Endodermal cell (in vitro differentiated cells): Measurements from ENCODE around the gene CEP135. TPM values are rescaled to one million over a fixed set of nuclear protein-coding genes. Genes with fewer than 3 reads are reported as not detected.
A peak's percentile ranks its signal among the peaks of the same experiment; 100 is the strongest.

ENCODE experiments used
- DNase-seq: peaks from one replicate; pipeline ENCODE4 v3.0.0-alpha.2; 2017
- H3K27ac ChIP-seq: 2 replicates; pipeline ENCODE4 v1.5.1; 2013; ENCODE audit warnings: mild to moderate bottlenecking, low read depth, low read length, moderate library complexity
- H3K27me3 ChIP-seq: 2 replicates; pipeline ENCODE4 v1.6.1; 2013; ENCODE audit warnings: mild to moderate bottlenecking, low read length, moderate library complexity; ENCODE audit not compliant: insufficient read depth, control insufficient read depth, poor library complexity, severe bottlenecking
- H3K36me3 ChIP-seq: 2 replicates; pipeline ENCODE4 v1.7.0; 2013; ENCODE audit warnings: mild to moderate bottlenecking, low read length, moderate library complexity; ENCODE audit not compliant: control insufficient read depth, insufficient read depth
- H3K4me1 ChIP-seq: one replicate; pipeline ENCODE4 v1.7.0; 2013; ENCODE audit warnings: low read length; ENCODE audit not compliant: control insufficient read depth, insufficient read depth
- H3K4me3 ChIP-seq: 2 replicates; pipeline ENCODE4 v1.5.1; 2013; ENCODE audit warnings: mild to moderate bottlenecking, low read length, moderate library complexity
- H3K9ac ChIP-seq: 2 replicates; pipeline ENCODE4 v1.6.1; 2013; ENCODE audit warnings: mild to moderate bottlenecking, low read length, moderate library complexity; ENCODE audit not compliant: poor library complexity, severe bottlenecking; ENCODE audit errors: extremely low read depth
- H3K9me3 ChIP-seq: 2 replicates; pipeline ENCODE4 v1.6.1; 2013; ENCODE audit warnings: mild to moderate bottlenecking, low read length, moderate library complexity; ENCODE audit not compliant: control insufficient read depth
- H3K27ac Mint-ChIP-seq: 2 replicates; pipeline ENCODE4 v1.8.0; 2020; ENCODE audit warnings: mixed read lengths
- H3K27me3 Mint-ChIP-seq: 2 replicates; pipeline ENCODE4 v1.8.0; 2021; ENCODE audit warnings: mild to moderate bottlenecking, mixed read lengths; ENCODE audit not compliant: insufficient read depth
- H3K36me3 Mint-ChIP-seq: 2 replicates; pipeline ENCODE4 v1.8.0; 2020; ENCODE audit warnings: low read depth, mixed read lengths
- H3K4me1 Mint-ChIP-seq: 2 replicates; pipeline ENCODE4 v1.8.0; 2020; ENCODE audit warnings: mixed read lengths
- H3K4me3 Mint-ChIP-seq: 2 replicates; pipeline ENCODE4 v1.8.0; 2020; ENCODE audit warnings: mild to moderate bottlenecking, moderate library complexity, mixed read lengths
- H3K9me3 Mint-ChIP-seq: 2 replicates; pipeline ENCODE4 v1.8.0; 2020; ENCODE audit warnings: mild to moderate bottlenecking, mixed read lengths
- CTCF ChIP-seq: fragments of 200-600 bp; sonication (generic); conservative IDR thresholded peaks from 2 replicates; pipeline ENCODE4 v1.5.0; 2021; ENCODE audit warnings: antibody characterized with exemption, mild to moderate bottlenecking
- WGBS, 2 experiments: methylation state at CpG; one replicate each; pipeline versions ENCODE4 v1.1.5 to v1.1.7; 2013; ENCODE audit warnings: missing lambda C conversion rate in 2 of 2, mixed read lengths in 1 of 2; ENCODE audit not compliant: insufficient coverage in 1 of 2, insufficient read length in 1 of 2; 5-methylcytosine and 5-hydroxymethylcytosine counted together
- long read RNA-seq, 4 experiments: library from polyadenylated mRNA in 2 of 4; library from RNA in 1 of 4; library from capped mRNA in 1 of 4; stranded (forward) in 3 of 4; unstranded in 1 of 4; transcript quantifications; one replicate each; pipeline ENCODE4 v2.0.0, GENCODE V29; 2020 to 2021; ENCODE audit warnings: inconsistent platforms in 1 of 4
- polyA plus RNA-seq, 2 experiments: library from polyadenylated mRNA; stranded (reverse); fragments of 50-300 nt; gene quantifications; one replicate each; pipeline ENCODE4 v1.2.3, GENCODE V29; 2013
- total RNA-seq, 2 donors: library from RNA; stranded (reverse); fragmentation: NEBNext Ultra II Directional in 1 of 2; extraction: Animal tissue kit (Norgen Biotek cat#: 25700) in 1 of 2; gene quantifications; 2 replicates in 1 of 2; 3 replicates in 1 of 2; pipeline ENCODE4 v1.2.1, GENCODE V29; 2021

CEP135 gene
- 10 to 100 TPM; 28.0 to 37.4 TPM for total RNA-seq
- 14.7 TPM for polyA plus RNA-seq (2013, experiment 1 of 2)
- 17.8 TPM for polyA plus RNA-seq (2013, experiment 2 of 2)
- long read RNA-seq, experiment 1, partial matches to known transcripts = 2 of 7 reads
- long read RNA-seq, experiment 1, other reads (novel, unspliced or antisense) = 5 of 7 reads
- long read RNA-seq, experiment 2, full-length matches to known transcripts = 15 of 33 reads
- long read RNA-seq, experiment 2, partial matches to known transcripts = 10 of 33 reads
- long read RNA-seq, experiment 2, other reads (novel, unspliced or antisense) = 8 of 33 reads
- long read RNA-seq, experiment 3, full-length matches to known transcripts = 13 of 59 reads
- long read RNA-seq, experiment 3, partial matches to known transcripts = 36 of 59 reads
- long read RNA-seq, experiment 3, other reads (novel, unspliced or antisense) = 10 of 59 reads
- long read RNA-seq, experiment 4, partial matches to known transcripts = 3 of 6 reads
- long read RNA-seq, experiment 4, other reads (novel, unspliced or antisense) = 2 of 6 reads

- Mint-ChIP-seq H3K4me3 (peak within 1 kb of the TSS; percentile 83), H3K27ac (peak within 1 kb of the TSS; percentile 93), H3K4me1 (peaks cover 31% of the 10 kb centered on the region), H3K27me3 (no peaks in the 10 kb centered on the region), H3K9me3 (no peaks in the 10 kb centered on the region), H3K36me3 (peaks cover 27% of the 10 kb centered on the region)
- peaks cover 4% of the 10 kb centered on the region for H3K4me1 ChIP-seq
- peaks cover 19% of the 10 kb centered on the region for H3K36me3 ChIP-seq
- peak within 1 kb of the TSS; percentile 93 for H3K27ac ChIP-seq
- peaks cover 8% of the 10 kb centered on the region for H3K9me3 ChIP-seq
- H3K27me3 ChIP-seq = no peaks in the 10 kb centered on the region
- TF ChIP-seq CTCF = peak; percentile 99
- H3K4me3 ChIP-seq = peak within 1 kb of the TSS; percentile 91
- peak within 1 kb of the TSS; percentile 69 for H3K9ac ChIP-seq
- WGBS, 2 experiments = 0% methylated on average over 25 to 77 of the region's 77 CpGs
- peak; percentile 98 for DNase-seq
Observed at GRCh38 chr4:55948726-55949481, at the start of gene CEP135. Gene CEP135, plus strand, starts transcription at chr4:55948945. Its CDS starts 3,186 bp downstream, at chr4:55952131.

GRCh38 chr4:55902677-55903076, 46.1 kb upstream of the CEP135 start:
- H3K36me3 ChIP-seq = peaks cover 67% of the 10 kb centered on the region
- Mint-ChIP-seq H3K4me1 (no peaks in the 10 kb centered on the region), H3K27me3 (no peaks in the 10 kb centered on the region), H3K4me3 (no peak overlapping the region), H3K9me3 (no peaks in the 10 kb centered on the region), H3K36me3 (peaks cover 29% of the 10 kb centered on the region), H3K27ac (no peak overlapping the region)
- no peak overlapping the region for H3K4me3 ChIP-seq
- TF ChIP-seq CTCF = no peak
- no peaks in the 10 kb centered on the region for H3K4me1 ChIP-seq
- DNase-seq = no peak
- WGBS, 2 experiments = 95 to 96% methylated on average over 3 to 4 of the region's 4 CpGs
- no peak overlapping the region for H3K9ac ChIP-seq
- H3K9me3 ChIP-seq = no peaks in the 10 kb centered on the region
- no peaks in the 10 kb centered on the region for H3K27me3 ChIP-seq
- no peak overlapping the region for H3K27ac ChIP-seq

DNA sequence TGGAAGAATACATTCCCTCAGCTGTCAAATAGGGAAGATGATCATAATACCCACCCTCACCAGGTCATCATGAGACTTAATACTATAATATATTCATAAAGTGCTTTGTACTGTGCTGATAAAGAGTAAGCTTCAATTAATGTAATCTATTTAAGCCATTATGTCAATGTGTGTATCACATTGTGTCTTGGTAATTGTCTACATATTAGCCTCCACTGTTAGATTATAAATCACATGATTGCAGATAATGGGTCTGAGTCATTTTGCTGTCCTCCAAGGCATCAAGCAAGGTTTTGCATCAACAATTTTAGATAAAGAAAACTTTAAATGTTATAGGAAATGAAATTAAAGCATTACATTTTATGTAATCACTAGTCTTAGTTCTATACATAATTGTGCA, 45.2 kb upstream of the CEP135 start:
- Mint-ChIP-seq H3K4me1 (no peaks in the 10 kb centered on the region), H3K36me3 (peaks cover 29% of the 10 kb centered on the region), H3K27me3 (no peaks in the 10 kb centered on the region), H3K27ac (no peak overlapping the region), H3K4me3 (no peak overlapping the region), H3K9me3 (no peaks in the 10 kb centered on the region)
- H3K4me1 ChIP-seq = no peaks in the 10 kb centered on the region
- peaks cover 60% of the 10 kb centered on the region for H3K36me3 ChIP-seq
- no peaks in the 10 kb centered on the region for H3K27me3 ChIP-seq
- no peak for TF ChIP-seq CTCF
- no peak overlapping the region for H3K9ac ChIP-seq
- no peak overlapping the region for H3K27ac ChIP-seq
- H3K4me3 ChIP-seq = no peak overlapping the region
- H3K9me3 ChIP-seq = no peaks in the 10 kb centered on the region
- no peak for DNase-seq
